H1 (cell line): Measurements from ENCODE around the gene TXN2. TPM values are rescaled to one million over a fixed set of nuclear protein-coding genes. Genes with fewer than 3 reads are reported as not detected.

Experiments used
- BRCA1 ChIP-seq: IDR thresholded peaks from 2 replicates; pipeline ENCODE4 v1.6.1; 2012; ENCODE audit warnings: low read depth, low read length, improper control_type of control experiment
- CHD2 ChIP-seq: IDR thresholded peaks from 2 replicates; pipeline ENCODE4 v1.6.1; 2012; ENCODE audit warnings: low read length, improper control_type of control experiment
- CTBP2 ChIP-seq: IDR thresholded peaks from 2 replicates; pipeline ENCODE4 v1.7.0; 2011; ENCODE audit warnings: borderline replicate concordance, mild to moderate bottlenecking, moderate library complexity, mixed read lengths, low read length; ENCODE audit not compliant: insufficient read depth, insufficient read length
- EGR1 ChIP-seq: IDR thresholded peaks from 2 replicates; pipeline ENCODE4 v1.6.1; 2011; ENCODE audit warnings: low read depth, low read length, borderline replicate concordance
- NANOG ChIP-seq: IDR thresholded peaks from 2 replicates; pipeline ENCODE4 v1.6.1; 2011; ENCODE audit warnings: low read length, low read depth, mild to moderate bottlenecking, inconsistent platforms; ENCODE audit not compliant: insufficient read depth, poor library complexity, severe bottlenecking
- POU5F1 ChIP-seq: IDR thresholded peaks from 2 replicates; pipeline ENCODE4 v1.6.1; 2011; ENCODE audit warnings: low read depth, mild to moderate bottlenecking, low read length, moderate library complexity
- YY1 ChIP-seq: IDR thresholded peaks from 2 replicates; pipeline ENCODE4 v1.6.1; 2011; ENCODE audit warnings: low read depth, mild to moderate bottlenecking, low read length
- ZNF274 ChIP-seq: IDR thresholded peaks from 2 replicates; pipeline ENCODE4 v1.7.0; 2012; ENCODE audit warnings: low read length, borderline replicate concordance; ENCODE audit errors: extremely low read depth
- polyA plus RNA-seq, 7 experiments: library from polyadenylated mRNA; depleted of rRNA in 3 of 7; stranded (reverse) in 5 of 7; unstranded in 2 of 7; fragments of >200 nt in 5 of 7; fragments of 200-250 nt in 2 of 7; gene quantifications; 1 replicate in 5 of 7; 2 replicates in 1 of 7; 4 replicates in 1 of 7; pipeline versions ENCODE4 v1.2.1 to v1.2.3, GENCODE V29; 2011 to 2013; ENCODE audit warnings: missing spikeins in 2 of 7, mixed read lengths in 2 of 7
- total RNA-seq: library from RNA; stranded (reverse); fragmentation: NEBNext Ultra II Directional; extraction: Animal tissue kit (Norgen Biotek cat#: 25700); gene quantifications from 2 replicates; pipeline ENCODE4 v1.2.1, GENCODE V29; 2021

The TXN2 gene
- total and polyA plus RNA-seq, 2 of the 8 experiments (the other 6 are each of a cell fraction or from before 2014, with no cell fraction given): 47.5 to 116 TPM

- TF ChIP-seq ZNF274: no peak
- no peak for TF ChIP-seq POU5F1
- no peak for TF ChIP-seq CTBP2
- no peak for TF ChIP-seq EGR1
- no peak for TF ChIP-seq BRCA1
- no peak for TF ChIP-seq CHD2
- no peak for TF ChIP-seq NANOG
- no peak for TF ChIP-seq YY1
These were observed 16.0 kb downstream of the TXN2 start (continued) for GRCh38 chr22:36465232-36466021.
